Heart left ventricle (tissue), 16 donors: ENCODE data around the gene NTRK1. TPM values are rescaled to one million over a fixed set of nuclear protein-coding genes. Genes with fewer than 3 reads are reported as not detected.

Experiments
- ATAC-seq, 4 donors: fragments of 200-7000 bp; cut with Tn5 transposase; one replicate each; pipeline ENCODE4 v1.9.1; 2020 to 2022; ENCODE audit warnings: moderate library complexity in 4 of 4, mild to moderate bottlenecking in 3 of 4, moderate number of reproducible peaks in 1 of 4
- DNase-seq, 5 donors: peaks; one replicate each; pipeline ENCODE4 v3.0.0-alpha.2; 2020
- H3K27ac ChIP-seq, 12 donors: fragments of 200-600 bp; sonication (generic) in 4 of 12; one replicate each; pipeline versions ENCODE4 v1.5.0 to v1.8.0; 2016 to 2022; ENCODE audit warnings: mild to moderate bottlenecking in 2 of 12
- H3K27me3 ChIP-seq, 9 donors: fragments of 200-600 bp; sonication (generic) in 2 of 9; one replicate each; pipeline versions ENCODE4 v1.5.1 to v1.8.0; 2016 to 2022; ENCODE audit warnings: mild to moderate bottlenecking in 3 of 9
- H3K36me3 ChIP-seq, 9 donors: fragments of 200-600 bp; sonication (generic) in 2 of 9; one replicate each; pipeline versions ENCODE4 v1.5.0 to v1.8.0; 2018 to 2022; ENCODE audit warnings: mild to moderate bottlenecking in 2 of 9
- H3K4me1 ChIP-seq, 12 donors: fragments of 200-600 bp; sonication (generic) in 4 of 12; one replicate each; pipeline versions ENCODE4 v1.5.0 to v1.8.0; 2016 to 2022; ENCODE audit warnings: mild to moderate bottlenecking in 3 of 12
- H3K4me3 ChIP-seq, 12 donors: fragments of 200-600 bp; sonication (generic) in 4 of 12; one replicate each; pipeline versions ENCODE4 v1.5.0 to v1.8.0; 2017 to 2022; ENCODE audit warnings: mild to moderate bottlenecking in 9 of 12, moderate library complexity in 4 of 12
- H3K9me3 ChIP-seq, 12 donors: fragments of 200-600 bp; sonication (generic) in 4 of 12; one replicate each; pipeline versions ENCODE4 v1.5.0 to v1.8.0; 2016 to 2022; ENCODE audit warnings: mild to moderate bottlenecking in 1 of 12
- POLR2A ChIP-seq, 2 donors: fragments of 450-650 bp; IDR thresholded peaks; one replicate each; pipeline ENCODE4 v1.6.1; 2017; ENCODE audit warnings: antibody characterized with exemption in 2 of 2, mild to moderate bottlenecking in 2 of 2, moderate library complexity in 2 of 2
- WGBS, 4 donors: extraction: QIAGEN DNeasy Blood & Tissue Kit in 2 of 4; methylation state at CpG; one replicate each; pipeline versions ENCODE4 v1.1.5 to v1.1.7; 2013 to 2018; 5-methylcytosine and 5-hydroxymethylcytosine counted together
- intact Hi-C, 10 donors: fragments of 100-400 bp; cut with DNase I; formaldehyde crosslinking; loops; one replicate each; pipeline versions ENCODE4 v1.11.1 to v1.14.2; 2022
- polyA plus RNA-seq, 2 donors: library from polyadenylated mRNA; stranded (reverse); fragments of 200-250 nt; gene quantifications; one replicate each; pipeline ENCODE4 v1.2.3, GENCODE V29; 2013
- total RNA-seq, 9 donors: library from RNA; depleted of rRNA in 2 of 9; stranded (reverse); fragments of >200 nt in 2 of 9; fragmentation: NEBNext Ultra II Directional in 3 of 9; extraction: Animal tissue kit (Norgen Biotek cat#: 25700) in 3 of 9; gene quantifications; one replicate each; pipeline versions ENCODE4 v1.1.0 to v1.2.4, GENCODE V29; 2016 to 2023
- TF ChIP-seq, protein P1 (sequence below), 12 donors: fragments of 200-600 bp; sonication (generic) in 4 of 12; IDR thresholded peaks; one replicate each; pipeline versions ENCODE4 v1.5.0 to v1.8.0; 2018 to 2022; ENCODE audit warnings: antibody characterized with exemption in 12 of 12, mild to moderate bottlenecking in 5 of 12
- donor health status: ischemic (EF 13 %, LVEDD 7.1; RV severe dilation, severe dysfunction).
- donor health status: healthy with polysubstance abuse.
- donor health status: DM: no; HTN: yes; CAD: no.
- donor health status: DM: no; HTN: no; CAD: no.
- donor health status: ischemic (EF 25% LVEDD 6.9; RV normal size, moderate dysfunction).
- donor health status: ischemic (EF 25% LVEDD 5.7; RV mildly dilated, moderate dysfunction).
- donor health status: healthy.
- donor health status: DM: yes; HTN: yes; CAD: no.
- donor health status: ischemic (EF 35%, LVEDD 5.7; RV mildly dilated, moderate dysfunction).
- donor health status: nonischemic (EF 11% LVEDD 7.7; RV severe dilation, severe dysfunction).
- donor health status: DM: yes; HTN: yes; CAD: no.
- donor health status: PGD.
- donor health status: ischemic (EF 29% LVEDD 5.4; RV normal size, mild dysfunction).
- donor health status: nonischemic (EF 23%, LVEDD 6.1; RV moderate dilation, normal function).

The NTRK1 gene
- total and polyA plus RNA-seq, 11 donors, result 0.22 to 1.6 (median 1.1) TPM

DNA sequence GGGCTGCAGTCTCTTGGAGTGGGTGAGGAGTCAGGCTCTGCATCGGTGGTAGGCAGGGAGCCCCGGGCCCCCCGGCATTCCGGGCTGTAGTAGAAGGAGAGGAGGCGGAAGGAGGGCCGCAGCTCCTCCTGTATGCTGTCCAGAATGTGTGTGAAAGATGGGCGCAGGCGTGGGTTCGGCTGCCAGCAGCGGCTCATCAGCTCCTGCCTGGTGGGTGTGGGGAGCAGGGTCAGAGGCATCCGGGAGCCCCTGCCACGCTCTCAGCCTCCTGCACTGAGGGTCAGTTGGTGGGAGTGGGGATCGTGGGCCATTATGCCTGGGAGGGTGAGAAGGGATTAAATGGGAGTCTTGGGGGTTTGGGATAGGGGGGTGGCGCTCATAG lies 19.8 kb upstream of the NTRK1 start:
- WGBS, 4 donors, result 70 to 81% (median 72%) methylated on average over 9 to 14 of the region's 14 CpGs
- intact Hi-C loops, result no loop called here
- H3K27me3 ChIP-seq, result peaks cover 0 to 69% (median 26%) of the 10 kb centered on the region in 9 donors

GRCh38 chr1:156841295-156841855 lies 19.3 kb upstream of the NTRK1 start:
- H3K4me1 ChIP-seq, result peaks cover 0 to 9% (median 0%) of the 10 kb centered on the region in 12 donors
- DNase-seq (no peak), ATAC-seq (no peak)
- no peaks in the 10 kb centered on the region for H3K9me3 ChIP-seq
- no peaks in the 10 kb centered on the region for H3K36me3 ChIP-seq
- H3K4me3 ChIP-seq, result no peak overlapping the region
- H3K27ac ChIP-seq, result no peak overlapping the region
- intact Hi-C loops, result no loop called here
- TF ChIP-seq, protein P1, sequence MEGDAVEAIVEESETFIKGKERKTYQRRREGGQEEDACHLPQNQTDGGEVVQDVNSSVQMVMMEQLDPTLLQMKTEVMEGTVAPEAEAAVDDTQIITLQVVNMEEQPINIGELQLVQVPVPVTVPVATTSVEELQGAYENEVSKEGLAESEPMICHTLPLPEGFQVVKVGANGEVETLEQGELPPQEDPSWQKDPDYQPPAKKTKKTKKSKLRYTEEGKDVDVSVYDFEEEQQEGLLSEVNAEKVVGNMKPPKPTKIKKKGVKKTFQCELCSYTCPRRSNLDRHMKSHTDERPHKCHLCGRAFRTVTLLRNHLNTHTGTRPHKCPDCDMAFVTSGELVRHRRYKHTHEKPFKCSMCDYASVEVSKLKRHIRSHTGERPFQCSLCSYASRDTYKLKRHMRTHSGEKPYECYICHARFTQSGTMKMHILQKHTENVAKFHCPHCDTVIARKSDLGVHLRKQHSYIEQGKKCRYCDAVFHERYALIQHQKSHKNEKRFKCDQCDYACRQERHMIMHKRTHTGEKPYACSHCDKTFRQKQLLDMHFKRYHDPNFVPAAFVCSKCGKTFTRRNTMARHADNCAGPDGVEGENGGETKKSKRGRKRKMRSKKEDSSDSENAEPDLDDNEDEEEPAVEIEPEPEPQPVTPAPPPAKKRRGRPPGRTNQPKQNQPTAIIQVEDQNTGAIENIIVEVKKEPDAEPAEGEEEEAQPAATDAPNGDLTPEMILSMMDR (IDR thresholded peaks at IDR 0.05), result no peak
- 74 to 90% (median 78%) methylated on average over 13 to 16 of the region's 16 CpGs for WGBS, 4 donors
- H3K27me3 ChIP-seq, result peaks cover 0 to 70% (median 26%) of the 10 kb centered on the region in 9 donors

More for the DNA sequence above, 19.8 kb upstream of the NTRK1 start:
- no peak for DNase-seq
- no peak for TF ChIP-seq POLR2A (IDR thresholded peaks at IDR 0.05)
- TF ChIP-seq, protein P1 (IDR thresholded peaks at IDR 0.05), result no peak
- Histone ChIP-seq H3K4me3 (no peak overlapping the region), H3K27ac (no peak overlapping the region), H3K9me3 (no peaks in the 10 kb centered on the region), H3K36me3 (no peaks in the 10 kb centered on the region), H3K4me1 (peaks cover 0 to 9% (median 0%) of the 10 kb centered on the region in 12 donors)
- ATAC-seq, result no peak

GRCh38 chr1:156842618-156843300 lies 17.9 kb upstream of the NTRK1 start:
- ATAC-seq (no peak), DNase-seq (no peak)
- Histone ChIP-seq H3K27me3 (peaks cover 0 to 80% (median 26%) of the 10 kb centered on the region in 9 donors), H3K27ac (no peak overlapping the region), H3K36me3 (no peaks in the 10 kb centered on the region), H3K4me1 (peaks cover 0 to 9% (median 0%) of the 10 kb centered on the region in 12 donors), H3K9me3 (no peaks in the 10 kb centered on the region), H3K4me3 (no peak overlapping the region)
- WGBS, 4 donors, result 79 to 85% (median 83%) methylated on average over 9 of the region's 9 CpGs
- intact Hi-C loops, result no loop called here
- no peak for TF ChIP-seq POLR2A (IDR thresholded peaks at IDR 0.05)
- TF ChIP-seq, protein P1 (IDR thresholded peaks at IDR 0.05), result no peak

GRCh38 chr1:156844102-156844501 lies 16.6 kb upstream of the NTRK1 start:
- 41 to 44% (median 43%) methylated on average over 6 of the region's 6 CpGs for WGBS, 4 donors
- Histone ChIP-seq H3K4me3 (no peak overlapping the region), H3K9me3 (no peaks in the 10 kb centered on the region), H3K36me3 (no peaks in the 10 kb centered on the region), H3K4me1 (peaks cover 0 to 10% (median 2%) of the 10 kb centered on the region in 12 donors), H3K27ac (no peak overlapping the region), H3K27me3 (peaks cover 6 to 82% (median 32%) of the 10 kb centered on the region in 9 donors)
- TF ChIP-seq POLR2A (IDR thresholded peaks at IDR 0.05), result no peak
- TF ChIP-seq, protein P1 (IDR thresholded peaks at IDR 0.05), result no peak
- no peak for DNase-seq
- no peak for ATAC-seq
- intact Hi-C loops, result no loop called here
